ENCODE data around the gene GDNF.

DNA sequence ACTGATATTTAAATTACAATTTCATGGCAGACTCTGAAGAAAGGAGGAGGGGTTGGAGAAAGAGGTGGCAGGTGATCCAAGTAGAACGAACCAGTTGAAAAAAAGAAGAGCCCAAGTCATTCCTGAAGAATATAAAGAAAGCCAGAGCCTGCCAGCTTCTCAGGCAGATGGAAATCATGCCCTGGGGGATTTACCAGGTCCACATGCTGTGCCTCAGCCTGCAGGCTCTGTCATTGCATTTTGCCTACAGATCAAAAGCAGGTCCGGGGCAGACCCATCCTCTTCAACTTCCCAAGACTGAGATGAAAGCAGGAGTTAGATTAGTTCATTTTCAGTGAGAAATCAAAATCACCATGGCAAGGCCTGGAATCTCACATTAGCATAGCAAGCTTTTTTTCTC, 48.5 kb downstream of the GDNF start:
- TF ChIP-seq, protein P1, sequence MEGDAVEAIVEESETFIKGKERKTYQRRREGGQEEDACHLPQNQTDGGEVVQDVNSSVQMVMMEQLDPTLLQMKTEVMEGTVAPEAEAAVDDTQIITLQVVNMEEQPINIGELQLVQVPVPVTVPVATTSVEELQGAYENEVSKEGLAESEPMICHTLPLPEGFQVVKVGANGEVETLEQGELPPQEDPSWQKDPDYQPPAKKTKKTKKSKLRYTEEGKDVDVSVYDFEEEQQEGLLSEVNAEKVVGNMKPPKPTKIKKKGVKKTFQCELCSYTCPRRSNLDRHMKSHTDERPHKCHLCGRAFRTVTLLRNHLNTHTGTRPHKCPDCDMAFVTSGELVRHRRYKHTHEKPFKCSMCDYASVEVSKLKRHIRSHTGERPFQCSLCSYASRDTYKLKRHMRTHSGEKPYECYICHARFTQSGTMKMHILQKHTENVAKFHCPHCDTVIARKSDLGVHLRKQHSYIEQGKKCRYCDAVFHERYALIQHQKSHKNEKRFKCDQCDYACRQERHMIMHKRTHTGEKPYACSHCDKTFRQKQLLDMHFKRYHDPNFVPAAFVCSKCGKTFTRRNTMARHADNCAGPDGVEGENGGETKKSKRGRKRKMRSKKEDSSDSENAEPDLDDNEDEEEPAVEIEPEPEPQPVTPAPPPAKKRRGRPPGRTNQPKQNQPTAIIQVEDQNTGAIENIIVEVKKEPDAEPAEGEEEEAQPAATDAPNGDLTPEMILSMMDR (IDR thresholded peaks at IDR 0.05): no peak
- TF ChIP-seq POLR2A (IDR thresholded peaks at IDR 0.05): no peak

Measured in body of pancreas (tissue), 4 donors.